Breast epithelium (tissue), 3 donors: Measurements from ENCODE around the gene CHKB.

ENCODE experiments used
- POLR2A ChIP-seq: fragments of 450-650 bp; IDR thresholded peaks from one replicate; pipeline ENCODE4 v1.6.1; 2016; ENCODE audit warnings: antibody characterized with exemption, mild to moderate bottlenecking, moderate library complexity
- POLR2AphosphoS5 ChIP-seq, 3 donors: sonication (generic); formaldehyde crosslinking; IDR thresholded peaks; one replicate each; pipeline ENCODE4 v1.6.1; 2017; ENCODE audit warnings: antibody characterized with exemption in 3 of 3
- TF ChIP-seq, protein P1 (sequence below), 3 donors: fragments of 450-650 bp; IDR thresholded peaks; one replicate each; pipeline ENCODE4 v1.5.1; 2016 to 2017; ENCODE audit warnings: antibody characterized with exemption in 3 of 3, mild to moderate bottlenecking in 3 of 3, moderate library complexity in 3 of 3

DNA sequence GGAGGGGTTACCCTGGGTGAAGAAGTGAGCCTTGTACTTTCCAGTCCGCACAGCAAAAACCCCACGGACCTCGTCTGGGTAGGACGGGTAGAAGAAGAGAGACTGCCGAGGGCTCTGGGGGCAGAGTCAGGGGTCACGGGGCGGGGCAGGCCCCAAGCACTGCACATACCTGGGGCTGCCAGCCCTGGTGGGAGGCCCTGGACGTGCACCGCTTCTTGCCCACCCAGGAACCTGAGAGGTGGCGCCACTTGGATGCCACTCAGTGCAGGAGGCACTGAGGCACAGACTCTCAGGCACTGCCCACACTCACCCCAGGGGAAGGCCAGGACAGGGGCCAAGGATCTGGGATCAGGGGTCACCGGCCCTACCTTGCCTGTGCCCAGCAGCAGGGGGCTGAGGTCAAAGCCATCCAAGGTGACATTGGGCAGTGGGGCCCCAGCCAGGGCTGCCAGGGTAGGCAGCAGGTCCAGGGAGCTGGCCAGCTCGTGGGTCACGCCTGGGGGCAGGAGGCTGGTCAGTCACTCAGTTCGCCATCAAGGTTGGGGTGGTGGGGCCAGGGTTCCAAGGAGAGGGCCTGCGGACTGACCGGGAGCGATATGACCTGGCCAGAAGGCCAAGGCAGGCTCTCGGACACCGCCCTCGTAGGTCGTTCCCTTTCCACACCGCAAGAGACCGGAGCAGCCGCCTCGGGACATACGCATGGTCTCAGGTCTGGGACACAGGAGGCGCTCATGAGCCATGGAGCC, 43.1 kb upstream of the CHKB start:
- TF ChIP-seq POLR2AphosphoS5 (IDR thresholded peaks at IDR 0.05) (no peak), POLR2A (no peak)
- TF ChIP-seq, protein P1, sequence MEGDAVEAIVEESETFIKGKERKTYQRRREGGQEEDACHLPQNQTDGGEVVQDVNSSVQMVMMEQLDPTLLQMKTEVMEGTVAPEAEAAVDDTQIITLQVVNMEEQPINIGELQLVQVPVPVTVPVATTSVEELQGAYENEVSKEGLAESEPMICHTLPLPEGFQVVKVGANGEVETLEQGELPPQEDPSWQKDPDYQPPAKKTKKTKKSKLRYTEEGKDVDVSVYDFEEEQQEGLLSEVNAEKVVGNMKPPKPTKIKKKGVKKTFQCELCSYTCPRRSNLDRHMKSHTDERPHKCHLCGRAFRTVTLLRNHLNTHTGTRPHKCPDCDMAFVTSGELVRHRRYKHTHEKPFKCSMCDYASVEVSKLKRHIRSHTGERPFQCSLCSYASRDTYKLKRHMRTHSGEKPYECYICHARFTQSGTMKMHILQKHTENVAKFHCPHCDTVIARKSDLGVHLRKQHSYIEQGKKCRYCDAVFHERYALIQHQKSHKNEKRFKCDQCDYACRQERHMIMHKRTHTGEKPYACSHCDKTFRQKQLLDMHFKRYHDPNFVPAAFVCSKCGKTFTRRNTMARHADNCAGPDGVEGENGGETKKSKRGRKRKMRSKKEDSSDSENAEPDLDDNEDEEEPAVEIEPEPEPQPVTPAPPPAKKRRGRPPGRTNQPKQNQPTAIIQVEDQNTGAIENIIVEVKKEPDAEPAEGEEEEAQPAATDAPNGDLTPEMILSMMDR (IDR thresholded peaks at IDR 0.05): no peak
